WTC11 (cell line): ENCODE data around the gene TCF15. TPM values are rescaled to one million over a fixed set of nuclear protein-coding genes. Genes with fewer than 3 reads are reported as not detected.

Experiments
- ATAC-seq: fragments of 200-7000 bp; cut with Tn5 transposase; 2 replicates; pipeline ENCODE4 v1.10.0; 2021; ENCODE audit warnings: mild to moderate bottlenecking, moderate library complexity
- CTCF ChIA-PET: fragments of 300-600 bp; sonication (Branson Sonifier 250); formaldehyde crosslinking; loops from one replicate; lab custom pipeline; 2021; ENCODE audit warnings: antibody characterized with exemption; lab: Charles Lee
- POLR2A ChIA-PET: fragments of 350-600 bp; sonication (Branson Sonifier 250); formaldehyde crosslinking; loops from one replicate; lab custom pipeline; 2021; ENCODE audit warnings: antibody characterized with exemption; lab: Charles Lee
- DNase-seq: peaks from one replicate; pipeline ENCODE4 v3.0.0; 2021; ENCODE audit warnings: low spot score
- H3K27ac Mint-ChIP-seq: 2 replicates; pipeline ENCODE4 v1.8.0; 2021; ENCODE audit warnings: mixed read lengths
- H3K27me3 Mint-ChIP-seq: 2 replicates; pipeline ENCODE4 v1.8.0; 2021; ENCODE audit warnings: low read depth, mild to moderate bottlenecking, moderate library complexity, mixed read lengths
- H3K36me3 Mint-ChIP-seq: 2 replicates; pipeline ENCODE4 v1.8.0; 2021; ENCODE audit warnings: mixed read lengths
- H3K4me1 Mint-ChIP-seq: 2 replicates; pipeline ENCODE4 v1.8.0; 2022; ENCODE audit warnings: mixed read lengths
- H3K4me3 Mint-ChIP-seq: 2 replicates; pipeline ENCODE4 v1.8.0; 2021; ENCODE audit warnings: mild to moderate bottlenecking, moderate library complexity, mixed read lengths
- H3K9me3 Mint-ChIP-seq: 2 replicates; pipeline ENCODE4 v1.8.0; 2021; ENCODE audit warnings: mixed read lengths
- ATF1 ChIP-seq: sonication (generic); formaldehyde crosslinking; IDR thresholded peaks from 2 replicates; pipeline ENCODE4 v1.8.1; 2023; ENCODE audit warnings: mild to moderate bottlenecking, moderate library complexity, missing genetic modification reagents
- ATF3 ChIP-seq: sonication (generic); formaldehyde crosslinking; conservative IDR thresholded peaks from 2 replicates; pipeline ENCODE4 v1.8.1; 2022; ENCODE audit warnings: mild to moderate bottlenecking, missing genetic modification reagents
- ATF6 ChIP-seq: sonication (generic); formaldehyde crosslinking; IDR thresholded peaks from 2 replicates; pipeline ENCODE4 v1.8.1; 2023; ENCODE audit warnings: mild to moderate bottlenecking, missing genetic modification reagents
- CBFB ChIP-seq: sonication (generic); formaldehyde crosslinking; IDR thresholded peaks from 2 replicates; pipeline ENCODE4 v1.8.1; 2022; ENCODE audit warnings: mild to moderate bottlenecking, low read depth, missing genetic modification reagents
- CREM ChIP-seq: sonication (generic); formaldehyde crosslinking; IDR thresholded peaks from 2 replicates; pipeline ENCODE4 v1.8.1; 2022; ENCODE audit warnings: mild to moderate bottlenecking, missing genetic modification reagents, moderate library complexity
- FOXJ3 ChIP-seq: sonication (generic); formaldehyde crosslinking; IDR thresholded peaks from 2 replicates; pipeline ENCODE4 v1.9.0; 2021; ENCODE audit warnings: missing genetic modification reagents, mild to moderate bottlenecking, borderline replicate concordance
- FOXK1 ChIP-seq: sonication (generic); formaldehyde crosslinking; IDR thresholded peaks from 2 replicates; pipeline ENCODE4 v1.8.0; 2022; ENCODE audit warnings: mild to moderate bottlenecking, moderate library complexity, missing genetic modification reagents
- GABPB1 ChIP-seq: sonication (generic); formaldehyde crosslinking; IDR thresholded peaks from 2 replicates; pipeline ENCODE4 v1.8.1; 2023; ENCODE audit warnings: mild to moderate bottlenecking, missing genetic modification reagents
- HMGXB4 ChIP-seq: sonication (generic); formaldehyde crosslinking; IDR thresholded peaks from 2 replicates; pipeline ENCODE4 v1.8.1; 2023; ENCODE audit warnings: mild to moderate bottlenecking, moderate library complexity, missing genetic modification reagents
- JAZF1 ChIP-seq: fragments of 250-450 bp; sonication (Bioruptor Pico); IDR thresholded peaks from 2 replicates; pipeline ENCODE4 v1.9.0; 2021; ENCODE audit warnings: moderate library complexity, mild to moderate bottlenecking, inconsistent platforms
- JUN ChIP-seq: sonication (generic); formaldehyde crosslinking; IDR thresholded peaks from 2 replicates; pipeline ENCODE4 v1.8.0; 2023; ENCODE audit warnings: mild to moderate bottlenecking, missing genetic modification reagents
- MLX ChIP-seq: sonication (generic); formaldehyde crosslinking; IDR thresholded peaks from 2 replicates; pipeline ENCODE4 v1.8.1; 2023; ENCODE audit warnings: mild to moderate bottlenecking, missing genetic modification reagents, moderate library complexity
- NFATC4 ChIP-seq: fragments of 250-450 bp; sonication (Bioruptor Pico); IDR thresholded peaks from 2 replicates; pipeline ENCODE4 v1.9.0; 2021; ENCODE audit warnings: mild to moderate bottlenecking
- NFE2L1 ChIP-seq: sonication (generic); formaldehyde crosslinking; IDR thresholded peaks from 2 replicates; pipeline ENCODE4 v1.8.1; 2023; ENCODE audit warnings: missing genetic modification reagents
- NR2C2 ChIP-seq: sonication (generic); formaldehyde crosslinking; IDR thresholded peaks from 2 replicates; pipeline ENCODE4 v1.8.0; 2022; ENCODE audit warnings: mild to moderate bottlenecking, missing genetic modification reagents
- OVOL2 ChIP-seq: fragments of 250-450 bp; sonication (Bioruptor Pico); IDR thresholded peaks from 2 replicates; pipeline ENCODE4 v1.9.0; 2021; ENCODE audit warnings: mild to moderate bottlenecking, borderline replicate concordance
- SMAD4 ChIP-seq: sonication (generic); formaldehyde crosslinking; IDR thresholded peaks from 2 replicates; pipeline ENCODE4 v1.8.0; 2022; ENCODE audit warnings: mild to moderate bottlenecking, missing genetic modification reagents
- SP1 ChIP-seq: sonication (generic); formaldehyde crosslinking; conservative IDR thresholded peaks from 2 replicates; pipeline ENCODE4 v1.8.1; 2022; ENCODE audit warnings: missing genetic modification reagents
- TP53 ChIP-seq: sonication (generic); formaldehyde crosslinking; IDR thresholded peaks from 2 replicates; pipeline ENCODE4 v1.8.1; 2023; ENCODE audit warnings: mild to moderate bottlenecking, missing genetic modification reagents
- ZNF263 ChIP-seq: sonication (generic); formaldehyde crosslinking; IDR thresholded peaks from 2 replicates; pipeline ENCODE4 v1.8.1; 2022; ENCODE audit warnings: low read depth, mild to moderate bottlenecking, moderate library complexity, missing genetic modification reagents
- ZNF423 ChIP-seq: fragments of 250-450 bp; sonication (Bioruptor Pico); IDR thresholded peaks from 2 replicates; pipeline ENCODE4 v2.1.2; 2022; ENCODE audit warnings: mild to moderate bottlenecking, moderate library complexity
- ZNF532 ChIP-seq: fragments of 250-450 bp; sonication (Bioruptor Pico); IDR thresholded peaks from 2 replicates; pipeline ENCODE4 v1.9.0; 2021; ENCODE audit warnings: mild to moderate bottlenecking, borderline replicate concordance
- ZNF671 ChIP-seq: fragments of 250-450 bp; sonication (Bioruptor Pico); IDR thresholded peaks from 2 replicates; pipeline ENCODE4 v1.8.0; 2021; ENCODE audit warnings: mild to moderate bottlenecking
- total RNA-seq: library from RNA; stranded (reverse); gene quantifications from 3 replicates; pipeline ENCODE4 v1.2.3, GENCODE V29; 2021

The TCF15 gene
- total RNA-seq, 1 experiment from 2014 or later, result 3.8 TPM

GRCh38 chr20:588932-589672, 21.0 kb downstream of the TCF15 start (continued):
- TF ChIP-seq ZNF423 (CRISPR knock-in tag) (no peak), JUN (CRISPR knock-in tag) (no peak), CREM (CRISPR knock-in tag) (no peak), CBFB (no peak), SMAD4 (CRISPR knock-in tag) (no peak), GABPB1 (CRISPR knock-in tag) (no peak)

- H3K27me3 Mint-ChIP-seq, result peaks cover 5% of the 10 kb centered on the region; the same call in 1 of the 2 replicates
- H3K9me3 Mint-ChIP-seq, result peaks cover 3% of the 10 kb centered on the region; the same call in 1 of the 2 replicates
- no peak for TF ChIP-seq NFE2L1
- TF ChIP-seq FOXJ3 (CRISPR knock-in tag), result no peak
- TF ChIP-seq JAZF1 (CRISPR knock-in tag), result no peak
- TF ChIP-seq TP53, result no peak
- TF ChIP-seq ZNF263, result no peak
- no peak for TF ChIP-seq MLX (CRISPR knock-in tag)
- no peak for TF ChIP-seq ZNF423 (CRISPR knock-in tag)
- no peak for TF ChIP-seq ZNF532 (CRISPR knock-in tag)
- no peak overlapping the region for H3K4me3 Mint-ChIP-seq
- no peak for DNase-seq
- CTCF ChIA-PET, result interaction anchor here (1.2 kb wide), 1 partner anchor 14 kb away, joined by 3 read pairs; no protein-coding TSS in a partner anchor
- H3K27ac Mint-ChIP-seq, result no peak overlapping the region
- POLR2A ChIA-PET, result no interaction called here
- ATAC-seq, result no peak
- no peaks in the 10 kb centered on the region for H3K4me1 Mint-ChIP-seq
- no peaks in the 10 kb centered on the region for H3K36me3 Mint-ChIP-seq
Measured at GRCh38 chr20:588476-588875, 21.6 kb downstream of the TCF15 start.

GRCh38 chr20:584971-585301, 25.2 kb downstream of the TCF15 start:
- ATAC-seq (no peak), DNase-seq (no peak)
- CTCF ChIA-PET, result interaction anchor here (0.8 to 2.2 kb wide), 4 partner anchors 10 to 82 kb away, joined by 3 to 14 read pairs (median 4); no protein-coding TSS in a partner anchor
- POLR2A ChIA-PET, result interaction anchor here (0.8 to 1.3 kb wide), 2 partner anchors 34 to 41 kb away, joined by 3 read pairs; partner anchors contain the start of gene CSNK2A1
- no peaks in the 10 kb centered on the region for H3K27me3 Mint-ChIP-seq
- no peak overlapping the region for H3K27ac Mint-ChIP-seq
- no peaks in the 10 kb centered on the region for H3K36me3 Mint-ChIP-seq
- H3K4me3 Mint-ChIP-seq, result no peak overlapping the region
- H3K9me3 Mint-ChIP-seq, result 0 out of 2 replicates have a peak, but pooled peaks cover 3% of the 10 kb centered on the region
- peaks cover 5% of the 10 kb centered on the region for H3K4me1 Mint-ChIP-seq
- no peak for TF ChIP-seq SMAD4 (CRISPR knock-in tag)
- TF ChIP-seq MLX (CRISPR knock-in tag), result no peak
- TF ChIP-seq ATF1 (CRISPR knock-in tag), result no peak
- no peak for TF ChIP-seq ATF3 (CRISPR knock-in tag)
- no peak for TF ChIP-seq ATF6
- no peak for TF ChIP-seq SP1 (CRISPR knock-in tag)
- TF ChIP-seq NFATC4, result no peak
- no peak for TF ChIP-seq ZNF671 (CRISPR knock-in tag)
- TF ChIP-seq OVOL2 (CRISPR knock-in tag), result no peak
- no peak for TF ChIP-seq NR2C2 (CRISPR knock-in tag)
- TF ChIP-seq HMGXB4 (CRISPR knock-in tag), result no peak
- TF ChIP-seq ZNF423 (CRISPR knock-in tag), result no peak
- TF ChIP-seq ZNF263, result no peak
- TF ChIP-seq FOXK1 (CRISPR knock-in tag), result no peak
